Trophoblast cell (in vitro differentiated cells and primary cell): ENCODE data around the gene C4A.
"Not testable (repeated sequence)": the region's sequence is repeated elsewhere in the genome, so short reads cannot be mapped to it uniquely, and the experiment has no call there.

Source experiments
- DNase-seq, 2 donors: peaks; one replicate each; pipeline ENCODE4 v3.0.0-alpha.2; 2016
- H2AFZ ChIP-seq: 2 replicates; pipeline ENCODE4 v1.6.1; 2013; ENCODE audit warnings: low read length, moderate library complexity, mild to moderate bottlenecking; ENCODE audit not compliant: insufficient read depth, poor library complexity
- H2AK5ac ChIP-seq: 2 replicates; pipeline ENCODE4 v1.6.1; 2013; ENCODE audit warnings: mild to moderate bottlenecking, low read length
- H2BK120ac ChIP-seq: 2 replicates; pipeline ENCODE4 v1.6.1; 2013; ENCODE audit warnings: low read length, mild to moderate bottlenecking, moderate library complexity; ENCODE audit not compliant: insufficient read depth, poor library complexity
- H2BK12ac ChIP-seq: 2 replicates; pipeline ENCODE4 v1.6.1; 2013; ENCODE audit warnings: mild to moderate bottlenecking, low read length, moderate library complexity
- H2BK5ac ChIP-seq: 2 replicates; pipeline ENCODE4 v1.6.1; 2013; ENCODE audit warnings: low read length, low read depth, moderate library complexity, mild to moderate bottlenecking; ENCODE audit not compliant: poor library complexity
- H3K14ac ChIP-seq: 2 replicates; pipeline ENCODE4 v1.6.1; 2013; ENCODE audit warnings: mild to moderate bottlenecking, low read length
- H3K18ac ChIP-seq: 2 replicates; pipeline ENCODE4 v1.6.1; 2013; ENCODE audit warnings: mild to moderate bottlenecking, low read length
- H3K23ac ChIP-seq: 2 replicates; pipeline ENCODE4 v1.6.1; 2013; ENCODE audit warnings: low read length
- H3K27ac ChIP-seq: 2 replicates; pipeline ENCODE4 v1.5.1; 2013; ENCODE audit warnings: low read depth, mild to moderate bottlenecking, inconsistent platforms, low read length, moderate library complexity
- H3K27me3 ChIP-seq: 2 replicates; pipeline ENCODE4 v1.6.1; 2013; ENCODE audit warnings: inconsistent platforms, mild to moderate bottlenecking, low read length, moderate library complexity; ENCODE audit not compliant: insufficient read depth
- H3K36me3 ChIP-seq, 2 experiments: 1 replicate in 1 of 2; 2 replicates in 1 of 2; pipeline ENCODE4 v1.6.1; 2013; ENCODE audit warnings: low read length in 2 of 2, mild to moderate bottlenecking in 2 of 2, moderate library complexity in 1 of 2; ENCODE audit not compliant: insufficient read depth in 2 of 2, control insufficient read depth in 1 of 2
- H3K4ac ChIP-seq: 2 replicates; pipeline ENCODE4 v1.6.1; 2013; ENCODE audit warnings: low read depth, mild to moderate bottlenecking, low read length, moderate library complexity
- H3K4me1 ChIP-seq, 2 experiments: 1 replicate in 1 of 2; 2 replicates in 1 of 2; pipeline ENCODE4 v1.6.1; 2013; ENCODE audit warnings: low read length in 2 of 2, mild to moderate bottlenecking in 2 of 2, moderate library complexity in 1 of 2; ENCODE audit not compliant: insufficient read depth in 2 of 2, control insufficient read depth in 1 of 2
- H3K4me2 ChIP-seq: 2 replicates; pipeline ENCODE4 v1.6.1; 2013; ENCODE audit warnings: inconsistent platforms, mild to moderate bottlenecking, low read length, moderate library complexity
- H3K4me3 ChIP-seq: 2 replicates; pipeline ENCODE4 v1.5.1; 2013; ENCODE audit warnings: mild to moderate bottlenecking, low read depth, low read length, inconsistent platforms
- H3K79me1 ChIP-seq: one replicate; pipeline ENCODE4 v1.6.1; 2013; ENCODE audit warnings: low read length
- H3K79me2 ChIP-seq: 2 replicates; pipeline ENCODE4 v1.6.1; 2013; ENCODE audit warnings: low read length, mild to moderate bottlenecking; ENCODE audit not compliant: control insufficient read depth, insufficient read depth, poor library complexity
- H3K9ac ChIP-seq: 2 replicates; pipeline ENCODE4 v1.6.1; 2013; ENCODE audit warnings: mild to moderate bottlenecking, low read length
- H3K9me3 ChIP-seq: 2 replicates; pipeline ENCODE4 v1.6.1; 2013; ENCODE audit warnings: low read depth, mild to moderate bottlenecking, control low read depth, inconsistent platforms, low read length; ENCODE audit not compliant: insufficient read depth
- H4K12ac ChIP-seq: 2 replicates; pipeline ENCODE4 v1.6.1; 2013; ENCODE audit warnings: low read depth, mild to moderate bottlenecking, low read length, moderate library complexity
- H4K8ac ChIP-seq: 2 replicates; pipeline ENCODE4 v1.6.1; 2013; ENCODE audit warnings: low read depth, mild to moderate bottlenecking, low read length, moderate library complexity
- H4K91ac ChIP-seq: one replicate; pipeline ENCODE4 v1.6.1; 2013; ENCODE audit warnings: low read depth, mild to moderate bottlenecking, low read length, moderate library complexity
- whole genome bisulfite sequencing: extraction: QIAGEN DNeasy Blood & Tissue Kit; methylation state at CpG from one replicate; pipeline ENCODE4 v1.1.7; 2013; ENCODE audit warnings: missing lambda C conversion rate; ENCODE audit not compliant: insufficient read length, insufficient coverage; ENCODE audit errors: extremely low coverage; 5-methylcytosine and 5-hydroxymethylcytosine counted together

C4A gene

DNA sequence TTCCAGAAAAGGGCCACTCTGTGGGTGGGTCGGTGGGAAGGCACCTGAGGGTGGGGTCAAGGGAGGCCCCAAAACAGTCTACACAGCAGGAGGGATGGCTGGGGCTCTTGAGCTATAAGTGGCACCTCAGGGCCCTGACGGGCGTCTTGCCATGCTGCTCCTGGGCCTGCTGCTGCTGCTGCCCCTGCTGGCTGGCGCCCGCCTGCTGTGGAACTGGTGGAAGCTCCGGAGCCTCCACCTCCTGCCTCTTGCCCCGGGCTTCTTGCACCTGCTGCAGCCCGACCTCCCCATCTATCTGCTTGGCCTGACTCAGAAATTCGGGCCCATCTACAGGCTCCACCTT lies 23.7 kb downstream of the C4A start:
- H3K36me3 ChIP-seq = not testable (repeated sequence)
- no CpG with 5 or more reads among the region's 9 CpGs for WGBS

DNA sequence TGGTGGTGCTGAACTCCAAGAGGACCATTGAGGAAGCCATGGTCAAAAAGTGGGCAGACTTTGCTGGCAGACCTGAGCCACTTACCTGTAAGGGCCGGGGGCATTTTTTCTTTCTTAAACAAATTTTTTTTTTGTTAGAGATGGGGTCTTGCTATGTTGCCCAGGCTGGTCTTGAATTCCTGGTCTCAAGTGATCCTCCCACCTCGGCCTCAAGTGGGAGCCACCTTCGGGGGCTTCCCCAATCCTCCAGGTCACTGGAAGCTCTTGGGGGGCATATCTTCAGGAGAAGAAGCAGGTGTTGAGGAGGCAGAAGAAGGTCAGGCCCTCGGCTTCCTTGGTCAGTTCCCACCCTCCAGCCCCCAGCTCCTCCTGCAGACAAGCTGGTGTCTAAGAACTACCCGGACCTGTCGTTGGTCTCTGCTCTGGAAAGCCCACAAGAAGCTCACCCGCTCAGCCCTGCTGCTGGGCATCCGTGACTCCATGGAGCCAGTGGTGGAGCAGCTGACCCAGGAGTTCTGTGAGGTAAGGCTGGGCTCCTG lies 24.2 kb downstream of the C4A start:
- not testable (repeated sequence) for H3K9ac ChIP-seq
- no CpG with 5 or more reads among the region's 8 CpGs for WGBS

More for the DNA sequence above, 23.7 kb downstream of the C4A start:
- not testable (repeated sequence) for H4K12ac ChIP-seq, H2AFZ ChIP-seq, H3K79me2 ChIP-seq, H3K9ac ChIP-seq, H3K14ac ChIP-seq, H2BK5ac ChIP-seq, H3K23ac ChIP-seq, H2BK12ac ChIP-seq, H3K4ac ChIP-seq, H2BK120ac ChIP-seq, H4K8ac ChIP-seq, H3K79me1 ChIP-seq, H3K18ac ChIP-seq, H3K27me3 ChIP-seq, H2AK5ac ChIP-seq, H3K4me1 ChIP-seq, DNase-seq, H3K9me3 ChIP-seq, H4K91ac ChIP-seq, H3K4me2 ChIP-seq, H3K4me3 ChIP-seq, H3K27ac ChIP-seq

DNA sequence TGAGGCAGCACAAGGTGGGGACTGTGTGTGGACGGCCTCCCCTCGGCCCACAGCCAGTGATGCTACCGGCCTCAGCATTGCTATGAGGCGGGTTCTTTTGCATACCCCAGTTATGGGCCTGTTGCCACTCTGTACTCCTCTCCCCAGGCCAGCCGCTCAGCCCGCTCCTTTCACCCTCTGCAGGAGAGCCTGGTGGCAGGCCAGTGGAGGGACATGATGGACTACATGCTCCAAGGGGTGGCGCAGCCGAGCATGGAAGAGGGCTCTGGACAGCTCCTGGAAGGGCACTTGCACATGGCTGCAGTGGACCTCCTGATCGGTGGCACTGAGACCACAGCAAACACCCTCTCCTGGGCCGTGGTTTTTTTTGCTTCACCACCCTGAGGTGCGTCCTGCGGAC lies 25.2 kb downstream of the C4A start:
- DNase-seq, H3K14ac ChIP-seq, H3K23ac ChIP-seq, H2BK12ac ChIP-seq, H2AK5ac ChIP-seq, H3K18ac ChIP-seq, H3K79me1 ChIP-seq, H3K79me2 ChIP-seq, H4K8ac ChIP-seq, H3K27me3 ChIP-seq, H2BK120ac ChIP-seq, H3K4me2 ChIP-seq, H3K9me3 ChIP-seq, H2BK5ac ChIP-seq, H4K12ac ChIP-seq, H3K4me3 ChIP-seq, H3K9ac ChIP-seq, H3K27ac ChIP-seq, H4K91ac ChIP-seq, H3K4me1 ChIP-seq, H3K36me3 ChIP-seq, H2AFZ ChIP-seq, H3K4ac ChIP-seq: not testable (repeated sequence)
- WGBS = no CpG with 5 or more reads among the region's 12 CpGs

More for the DNA sequence above, 24.2 kb downstream of the C4A start:
- H3K27ac ChIP-seq, H3K4me2 ChIP-seq, H3K4ac ChIP-seq, DNase-seq, H3K4me3 ChIP-seq, H4K12ac ChIP-seq, H4K91ac ChIP-seq, H3K27me3 ChIP-seq, H3K14ac ChIP-seq, H3K79me2 ChIP-seq, H2AFZ ChIP-seq, H3K23ac ChIP-seq, H3K4me1 ChIP-seq, H4K8ac ChIP-seq, H3K9me3 ChIP-seq, H2BK120ac ChIP-seq, H3K18ac ChIP-seq, H2AK5ac ChIP-seq, H2BK12ac ChIP-seq, H3K36me3 ChIP-seq, H2BK5ac ChIP-seq, H3K79me1 ChIP-seq: not testable (repeated sequence)

DNA sequence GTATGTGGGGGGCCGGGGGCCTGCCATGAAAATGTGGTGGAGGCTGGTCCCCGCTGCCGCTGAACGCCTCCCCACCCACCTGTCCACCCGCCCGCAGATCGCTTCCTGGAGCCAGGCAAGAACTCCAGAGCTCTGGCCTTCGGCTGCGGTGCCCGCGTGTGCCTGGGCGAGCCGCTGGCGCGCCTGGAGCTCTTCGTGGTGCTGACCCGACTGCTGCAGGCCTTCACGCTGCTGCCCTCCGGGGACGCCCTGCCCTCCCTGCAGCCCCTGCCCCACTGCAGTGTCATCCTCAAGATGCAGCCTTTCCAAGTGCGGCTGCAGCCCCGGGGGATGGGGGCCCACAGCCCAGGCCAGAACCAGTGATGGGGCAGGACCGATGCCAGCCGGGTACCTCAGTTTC lies 26.2 kb downstream of the C4A start:
- H2BK12ac ChIP-seq, H4K12ac ChIP-seq, H3K4ac ChIP-seq, H3K4me1 ChIP-seq, H3K4me2 ChIP-seq, H3K27ac ChIP-seq, H2BK120ac ChIP-seq, H3K23ac ChIP-seq, H3K79me2 ChIP-seq, H3K9me3 ChIP-seq, H2AK5ac ChIP-seq, H3K79me1 ChIP-seq, H2AFZ ChIP-seq, H3K9ac ChIP-seq, H3K36me3 ChIP-seq, H4K8ac ChIP-seq, H3K14ac ChIP-seq, H4K91ac ChIP-seq, DNase-seq, H3K4me3 ChIP-seq, H2BK5ac ChIP-seq, H3K27me3 ChIP-seq, H3K18ac ChIP-seq: not testable (repeated sequence)
- no CpG with 5 or more reads among the region's 24 CpGs for WGBS
